Activated CD4-positive, alpha-beta T cell treated with anti-CD3 and anti-CD28 coated beads for 48 hours (primary cell): ENCODE results near the gene CLASP1.
"Not testable (repeated sequence)": the region's sequence is repeated elsewhere in the genome, so short reads cannot be mapped to it uniquely, and the experiment has no call there.

Experiments used
- DNase-seq: peaks from one replicate; pipeline ENCODE4 v3.0.0-alpha.2; 2020

Gene CLASP1

DNA sequence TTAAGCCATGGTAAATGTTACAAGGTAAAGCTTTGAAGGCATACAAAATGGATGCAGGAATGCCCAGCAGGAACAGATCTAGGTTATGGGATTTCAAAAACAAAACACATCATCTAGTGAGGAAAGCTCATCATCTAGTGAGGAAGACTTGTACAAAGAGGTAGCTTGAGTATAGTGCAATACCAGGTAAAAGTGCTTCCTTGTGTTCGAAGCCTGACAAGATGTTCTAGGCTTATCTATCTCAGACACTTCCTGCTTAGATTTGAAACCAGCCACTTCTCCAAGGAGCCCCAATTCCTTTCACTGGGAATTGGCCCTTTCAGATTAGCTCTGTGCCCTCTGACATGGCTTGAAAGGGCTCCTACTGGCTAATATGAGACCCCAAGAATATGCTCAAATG is 73.0 kb downstream of the CLASP1 start:
- DNase-seq: no peak

DNA sequence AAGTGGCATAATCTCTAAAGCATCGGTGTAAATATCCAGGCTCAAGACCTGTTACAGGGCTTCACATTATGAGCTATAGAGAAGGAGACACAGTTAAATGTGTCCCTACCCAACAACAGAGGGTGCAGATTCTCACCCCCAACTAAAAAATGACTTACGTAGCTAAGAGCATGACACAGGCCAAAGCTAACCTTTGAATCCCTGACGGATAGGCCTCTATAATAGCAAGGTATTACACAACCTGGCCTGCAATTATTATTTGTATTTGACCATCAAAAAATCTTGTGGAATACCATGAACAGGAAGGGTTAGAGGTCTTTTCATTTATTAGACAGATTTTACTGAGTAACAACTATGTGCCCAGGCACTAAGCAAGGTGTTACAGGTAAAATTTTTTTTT is 73.5 kb downstream of the CLASP1 start:
- no peak for DNase-seq

DNA sequence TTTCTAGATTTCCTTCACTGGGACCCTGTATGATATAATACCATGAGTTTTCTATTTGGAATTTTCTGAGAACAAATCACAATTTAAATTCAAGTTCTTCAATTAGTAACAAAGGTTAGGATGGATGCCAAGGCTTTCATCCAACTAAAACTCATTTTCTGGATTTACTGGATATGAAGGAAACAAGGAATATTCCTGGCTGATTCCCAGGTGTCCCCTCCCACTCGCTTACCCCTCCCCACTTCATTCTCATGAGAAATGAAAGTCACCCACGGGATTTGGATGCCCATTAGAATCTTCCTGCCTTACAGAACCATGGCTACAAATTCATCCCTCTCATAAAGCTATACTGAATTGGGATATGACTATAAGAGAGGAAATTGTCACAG is 78.6 kb downstream of the CLASP1 start:
- no peak for DNase-seq

DNA sequence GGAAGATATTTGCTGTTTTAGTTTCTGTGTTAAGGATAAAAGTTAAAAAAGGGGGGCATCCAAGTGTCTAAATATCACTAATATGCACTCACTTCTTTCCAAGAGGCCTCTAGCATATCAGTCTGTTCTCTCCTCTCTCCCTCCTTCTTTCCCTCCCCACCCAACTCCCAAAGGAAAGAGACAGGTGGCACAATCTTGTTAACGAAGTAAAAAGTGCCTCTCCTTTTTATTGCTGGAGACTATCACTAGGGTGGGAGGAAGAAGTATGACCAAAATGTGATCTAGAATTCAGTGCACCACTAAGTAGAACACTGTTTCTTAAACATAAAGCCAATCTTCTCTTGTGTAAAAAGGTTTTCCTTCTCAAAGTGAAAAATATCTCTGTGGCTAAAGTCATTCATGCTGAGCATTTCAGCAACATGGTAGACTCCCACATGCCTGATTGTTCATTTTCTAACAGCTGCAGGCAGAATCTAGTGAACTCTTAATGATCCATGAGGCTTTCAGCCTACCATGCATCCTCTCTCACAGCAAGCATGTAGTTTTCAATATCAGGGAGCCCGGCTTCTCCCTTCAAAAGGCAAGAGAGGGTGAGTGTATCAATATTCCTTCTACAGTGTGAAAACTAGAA is 79.1 kb downstream of the CLASP1 start:
- DNase-seq: no peak

DNA sequence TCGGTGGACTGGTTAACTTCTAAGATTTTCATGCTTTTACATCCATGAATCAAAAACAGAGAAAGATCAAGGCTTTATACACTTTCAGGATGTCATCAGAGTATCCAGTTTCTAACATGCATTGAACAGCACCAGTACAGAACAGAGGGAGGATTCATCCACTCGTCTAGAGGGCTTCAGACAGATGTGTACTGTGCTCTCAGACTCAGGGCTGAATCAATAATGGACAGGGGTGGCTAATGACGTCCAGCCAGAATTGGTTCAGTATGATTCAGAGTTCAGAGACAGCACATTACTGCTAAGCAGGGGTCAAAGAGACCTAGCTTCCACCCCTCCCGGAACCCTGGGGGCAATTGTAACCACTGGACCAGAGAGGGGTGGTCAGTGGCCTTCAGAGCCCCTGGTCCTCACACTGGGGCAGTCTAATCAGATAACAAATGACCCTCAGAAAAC is 81.3 kb downstream of the CLASP1 start:
- DNase-seq: no peak

DNA sequence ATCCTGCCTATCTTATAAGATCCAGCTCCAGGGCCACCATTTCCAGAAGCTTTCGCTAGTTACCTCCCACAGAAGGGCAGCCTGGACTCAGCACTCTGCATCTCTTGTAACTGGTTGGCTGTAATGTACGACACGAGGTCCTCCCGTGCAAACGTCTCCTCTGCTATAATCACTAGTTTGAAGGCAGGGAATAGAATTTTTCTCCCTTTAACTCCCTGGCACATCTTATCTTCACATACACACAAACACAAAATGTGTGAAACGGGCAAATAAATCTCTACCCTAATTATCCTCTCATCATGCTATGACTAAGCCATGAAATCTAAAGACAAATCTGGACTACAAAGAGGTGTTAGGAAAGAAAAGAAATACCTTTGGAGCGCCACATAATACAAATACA is 81.8 kb downstream of the CLASP1 start:
- DNase-seq: no peak

DNA sequence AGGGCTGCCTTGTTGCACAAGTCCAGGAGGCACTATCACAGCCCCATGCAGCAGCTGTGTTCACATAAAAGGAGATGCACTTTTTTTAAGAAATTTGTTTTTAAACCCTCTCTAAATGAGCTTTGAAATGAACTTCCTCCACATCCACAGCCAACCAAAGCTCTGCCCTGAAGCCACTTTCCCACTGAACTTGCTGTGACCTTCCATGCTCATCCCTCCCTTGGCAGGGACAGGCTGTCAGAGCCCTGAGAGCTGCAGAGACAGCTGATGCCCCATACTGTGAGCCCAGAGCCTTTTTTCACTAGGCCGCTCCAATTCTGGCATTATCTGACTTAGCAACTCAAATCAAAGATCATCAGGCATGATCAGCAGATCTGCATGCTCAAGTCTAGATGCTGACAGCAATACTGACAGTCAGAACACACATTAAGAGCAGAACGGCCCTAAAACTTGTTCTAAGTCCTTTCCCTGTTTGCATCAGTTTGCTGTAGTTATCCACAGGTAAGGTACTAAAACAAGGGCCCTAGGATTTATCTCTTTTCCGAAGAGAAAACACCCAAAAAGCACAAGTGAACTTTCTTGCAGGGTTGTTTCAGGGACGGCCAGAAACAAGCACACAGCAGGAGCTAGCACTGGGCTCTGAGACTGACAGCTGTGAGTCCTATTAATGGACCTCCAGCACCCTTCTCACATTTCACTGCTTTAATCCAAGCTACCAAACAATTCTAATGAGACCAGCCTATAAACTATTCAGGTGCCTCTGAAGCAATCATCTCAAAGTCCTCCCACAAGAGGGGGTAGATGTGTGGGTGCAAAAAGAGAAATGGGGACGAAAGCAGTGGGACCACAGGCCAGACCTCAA is 83.6 kb downstream of the CLASP1 start:
- DNase-seq: no peak

DNA sequence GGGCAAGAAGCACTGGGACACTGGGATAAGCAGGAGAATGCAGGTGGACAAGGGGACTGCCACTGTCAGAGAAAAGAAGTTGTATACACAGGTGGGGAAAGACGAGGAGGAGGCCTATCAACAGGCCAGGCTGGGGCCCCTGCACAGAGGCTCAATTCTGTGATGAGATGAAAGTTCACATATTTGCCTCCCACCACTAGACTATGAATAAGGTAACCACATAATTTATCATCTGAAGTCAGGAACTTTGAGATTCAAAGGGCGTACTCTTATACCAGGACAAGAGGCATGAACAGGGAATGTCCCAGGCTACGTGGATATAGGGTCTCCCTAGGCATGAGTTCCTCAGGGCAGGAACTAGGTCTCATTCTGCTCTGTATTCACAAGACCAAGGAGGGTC is 84.4 kb downstream of the CLASP1 start:
- DNase-seq: no peak

DNA sequence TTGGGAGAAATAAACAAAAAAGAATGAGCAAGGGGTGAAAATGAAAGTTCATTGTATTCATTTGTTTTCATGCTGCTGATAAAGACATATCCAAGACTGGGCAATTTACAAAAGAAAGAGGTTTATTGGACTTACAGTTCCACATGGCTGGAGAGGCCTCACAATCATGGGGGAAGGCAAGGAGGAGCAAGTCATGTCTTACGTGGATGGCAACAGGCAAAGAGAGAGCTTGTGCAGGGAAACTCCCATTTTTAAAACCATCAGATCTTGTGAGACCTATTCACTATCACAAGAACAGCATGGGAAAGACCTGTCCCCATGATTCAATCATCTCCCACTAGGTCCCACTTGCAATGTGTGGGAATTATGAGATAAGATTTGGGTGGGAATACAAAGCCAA is 85.5 kb downstream of the CLASP1 start:
- not testable (repeated sequence) for DNase-seq

DNA sequence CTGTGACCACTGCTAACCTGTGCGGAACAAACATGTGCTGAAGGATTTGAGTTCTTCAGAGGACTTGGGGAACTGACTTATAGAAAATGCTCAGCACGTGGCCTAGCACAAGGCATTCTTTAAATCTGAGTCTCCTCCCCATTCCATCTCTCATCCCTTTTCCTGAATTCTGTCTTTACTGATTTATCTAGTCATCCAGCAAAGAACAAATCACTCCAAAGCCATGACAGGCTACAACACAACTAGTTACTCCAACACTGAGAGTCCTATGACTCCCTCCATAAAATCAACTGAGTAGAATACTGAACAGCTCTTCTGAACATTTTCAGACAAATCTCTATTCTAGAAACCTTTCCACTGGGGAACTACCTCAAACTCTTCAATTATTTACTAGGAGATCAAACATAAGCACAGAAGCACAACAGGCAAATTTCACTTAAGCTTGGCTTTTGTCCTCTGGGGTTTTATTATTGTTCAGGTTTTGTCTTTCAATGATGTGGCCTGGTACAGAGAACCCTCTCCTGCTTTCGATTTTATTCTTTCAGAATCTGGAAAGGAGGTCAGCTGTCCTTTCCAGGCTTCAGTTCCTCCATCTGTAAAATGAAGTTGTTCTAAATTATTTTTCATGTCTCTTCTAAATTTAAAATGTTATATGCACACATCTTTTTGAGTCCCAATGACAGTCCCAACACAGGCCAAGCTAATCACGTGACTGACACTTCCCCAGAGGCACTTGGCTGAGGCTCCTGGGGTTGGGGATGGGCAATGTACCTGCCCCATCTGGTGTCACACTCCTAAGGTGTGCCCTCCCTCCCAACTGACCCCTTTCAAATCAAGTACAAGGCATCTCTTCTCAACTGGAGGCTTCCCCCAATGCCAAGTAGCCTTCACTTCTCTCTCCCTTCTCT is 86.7 kb downstream of the CLASP1 start:
- no peak for DNase-seq

DNA sequence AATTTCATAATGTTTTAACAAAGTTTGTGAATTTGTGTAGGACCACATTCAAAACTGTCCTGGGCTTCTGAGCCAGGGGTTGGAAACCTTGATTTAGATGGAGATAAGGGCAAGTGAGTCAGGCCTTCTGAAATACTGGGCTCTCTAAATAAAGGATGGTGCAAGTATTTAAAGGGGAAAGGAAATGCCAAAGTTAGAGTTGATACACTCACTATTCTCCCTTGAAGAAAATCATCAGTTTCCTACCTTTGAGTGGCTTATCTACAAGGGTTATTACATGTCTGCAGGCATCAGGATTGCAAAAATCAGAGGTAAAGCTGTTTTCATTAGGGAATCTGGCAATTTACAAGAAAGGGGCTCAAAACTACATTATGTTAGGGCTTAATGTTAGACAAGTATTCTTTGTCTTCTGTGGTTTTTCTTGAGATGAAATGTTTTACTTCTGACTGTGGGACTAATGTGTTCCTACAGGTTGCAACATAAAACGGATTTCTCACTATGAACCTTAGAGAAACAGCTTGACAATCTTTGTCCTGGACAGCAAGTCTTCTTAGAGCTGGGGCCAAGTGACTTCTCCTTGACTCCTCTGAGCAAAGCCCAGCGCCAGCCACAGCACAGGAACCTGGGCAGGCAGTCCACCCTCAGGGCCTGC is 87.5 kb downstream of the CLASP1 start:
- no peak for DNase-seq

DNA sequence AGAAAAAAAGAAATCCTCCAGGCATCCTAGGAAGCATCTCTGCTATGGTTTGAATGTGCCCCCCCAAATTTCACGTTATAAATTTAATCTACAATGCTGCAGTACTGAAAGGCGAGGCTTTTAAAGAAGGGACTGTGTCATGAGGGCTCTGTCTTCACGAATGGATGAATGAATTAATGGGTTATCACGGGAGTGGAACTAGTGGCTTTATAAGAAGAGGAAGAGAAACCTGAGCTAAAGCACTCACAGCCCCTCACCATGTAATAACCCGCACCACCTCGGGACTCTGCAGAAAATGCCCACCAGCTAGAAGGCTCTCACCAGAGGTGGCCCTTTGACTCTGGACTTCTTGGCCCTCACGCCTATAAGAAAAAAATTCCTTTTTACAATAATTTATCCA is 90.9 kb downstream of the CLASP1 start:
- no peak for DNase-seq

DNA sequence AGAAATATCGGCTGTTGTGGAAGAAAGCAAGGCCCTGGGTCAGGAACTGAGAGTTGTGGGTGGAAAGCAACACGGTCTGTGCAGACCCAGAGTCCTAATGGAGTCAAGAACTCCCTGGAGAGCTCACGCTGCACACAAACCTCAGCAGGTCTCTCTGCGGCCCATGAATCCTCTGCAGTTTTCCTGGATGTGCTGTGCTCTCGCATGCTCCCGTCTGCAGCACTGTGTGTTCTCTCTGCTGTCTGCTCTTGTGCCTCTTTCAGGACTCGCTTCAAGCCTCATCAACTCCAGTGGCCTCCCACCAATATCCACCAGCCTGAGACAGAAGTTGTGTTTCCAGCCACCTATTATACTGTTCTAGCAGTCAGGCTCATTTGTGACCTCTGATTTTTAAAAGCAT is 94.3 kb downstream of the CLASP1 start:
- DNase-seq: no peak

DNA sequence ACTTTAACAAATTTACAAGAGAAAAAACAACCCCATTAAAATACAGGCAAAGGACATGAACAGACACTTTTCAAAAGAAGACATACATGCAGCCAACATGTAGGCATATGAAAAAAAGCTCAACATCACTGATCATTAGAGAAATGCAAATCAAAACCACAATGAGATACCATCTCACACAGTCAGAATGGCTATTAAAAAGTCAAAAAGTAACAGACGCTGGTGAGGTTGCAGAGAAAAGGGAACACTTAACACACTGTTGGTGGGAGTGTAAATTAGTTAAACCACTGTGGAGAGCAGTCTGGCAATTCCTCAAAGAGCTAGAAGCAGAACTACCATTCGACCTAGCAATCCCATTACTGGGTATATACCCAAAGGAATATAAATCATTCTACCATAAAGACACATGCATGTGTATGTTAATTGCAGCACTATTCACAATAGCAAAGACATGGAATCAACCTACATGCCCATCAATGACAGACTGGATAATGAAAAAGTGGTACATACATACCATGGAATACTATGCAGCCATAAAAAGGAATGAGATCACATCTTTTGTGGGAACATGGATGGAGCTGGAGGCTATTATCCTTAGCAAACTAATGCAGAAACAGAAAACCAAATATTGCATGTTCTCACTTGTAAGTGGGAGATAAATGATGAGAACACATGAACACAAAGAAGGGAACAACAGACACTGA is 96.6 kb downstream of the CLASP1 start:
- DNase-seq: not testable (repeated sequence)

DNA sequence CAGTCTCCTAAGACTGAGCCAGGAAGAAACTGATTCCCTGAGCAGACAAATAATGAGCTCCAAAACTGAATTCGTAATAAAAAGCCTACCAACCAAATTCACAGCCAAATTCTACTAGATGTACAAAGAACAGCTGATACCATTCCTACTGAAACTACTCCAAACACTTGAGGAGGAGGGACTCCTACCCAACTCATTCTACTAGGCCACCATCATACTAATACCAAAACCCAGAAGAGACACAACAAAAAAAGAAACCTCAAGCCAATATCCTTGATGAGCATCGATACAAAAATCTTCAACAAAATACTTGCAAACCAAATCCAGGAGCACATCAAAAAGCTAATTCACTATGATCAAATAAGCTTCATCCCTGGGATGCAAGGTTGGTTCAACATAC is 98.6 kb downstream of the CLASP1 start:
- DNase-seq: no peak

DNA sequence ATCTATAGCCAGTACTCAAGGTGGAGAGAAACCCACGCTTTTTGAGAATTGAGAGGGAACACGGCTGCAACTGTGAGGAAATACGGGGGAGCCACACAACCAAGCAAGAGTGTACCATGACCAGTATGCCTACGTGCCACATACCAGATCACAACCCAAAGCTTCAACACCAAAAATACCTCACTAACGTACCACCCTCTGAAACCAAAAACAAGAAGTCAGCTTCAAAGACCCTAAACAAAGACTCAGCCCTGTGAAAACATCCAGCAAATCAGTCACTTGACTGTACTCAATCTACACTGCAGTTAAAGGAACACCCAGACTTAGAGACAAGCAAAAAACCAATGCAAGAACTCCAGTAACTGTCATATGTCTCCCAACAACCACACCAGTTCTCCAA is 101.6 kb downstream of the CLASP1 start:
- no peak for DNase-seq

DNA sequence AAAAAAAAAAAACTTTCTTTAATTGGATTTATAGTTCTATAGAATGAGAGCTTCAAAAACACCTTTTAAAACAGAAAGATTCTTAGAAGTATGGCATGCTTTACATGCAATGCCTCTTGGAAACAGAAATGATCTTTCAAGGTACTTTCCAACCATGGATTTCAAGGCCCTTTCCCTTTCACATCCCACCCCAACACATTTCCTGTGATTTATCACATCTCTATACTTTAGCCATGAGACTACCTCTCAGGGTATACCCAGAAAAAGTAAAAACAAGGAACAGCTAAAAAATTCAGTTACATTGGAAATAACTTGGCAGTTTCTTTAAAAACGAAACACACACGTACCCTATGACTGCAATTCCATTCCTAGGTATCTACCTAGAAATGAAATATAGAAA is 103.3 kb downstream of the CLASP1 start:
- DNase-seq: no peak

DNA sequence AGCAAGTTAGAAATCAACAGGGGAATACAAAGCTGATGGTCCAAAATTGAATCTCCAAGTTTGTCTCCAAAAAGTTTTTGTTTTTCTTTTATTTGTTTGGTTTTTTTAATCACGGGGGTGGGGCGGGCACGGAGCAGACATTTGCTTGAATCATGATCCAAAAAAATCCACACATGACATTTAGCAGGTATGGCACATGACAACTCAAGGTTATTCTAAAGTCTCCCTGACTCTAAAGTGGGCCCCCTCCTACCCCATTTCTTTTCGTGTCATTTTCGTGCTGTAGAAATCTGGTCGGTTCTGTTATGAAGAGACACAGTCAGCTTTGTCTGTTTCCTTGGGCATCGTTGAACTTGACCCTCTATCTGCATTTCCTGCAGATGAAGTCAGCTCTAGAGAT is 104.0 kb downstream of the CLASP1 start:
- no peak for DNase-seq

DNA sequence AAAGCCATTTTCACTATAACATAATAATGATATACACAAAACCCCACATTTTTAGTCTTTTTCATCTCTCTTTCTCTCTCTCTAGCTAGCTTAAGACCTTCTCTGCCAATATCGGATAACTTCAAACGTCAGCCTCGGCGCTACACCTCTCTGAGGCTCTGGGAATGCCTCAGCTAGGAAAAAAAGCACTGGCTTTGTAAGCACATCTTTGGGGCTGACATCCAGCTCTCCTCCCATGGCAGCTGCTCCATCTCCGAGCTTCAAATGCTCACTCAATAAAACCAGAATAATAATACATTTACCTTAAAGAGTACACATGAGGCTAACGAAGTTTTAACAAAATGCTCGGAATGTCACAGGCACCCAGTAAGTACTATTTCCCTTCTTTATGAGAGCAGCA is 107.8 kb downstream of the CLASP1 start:
- no peak for DNase-seq

DNA sequence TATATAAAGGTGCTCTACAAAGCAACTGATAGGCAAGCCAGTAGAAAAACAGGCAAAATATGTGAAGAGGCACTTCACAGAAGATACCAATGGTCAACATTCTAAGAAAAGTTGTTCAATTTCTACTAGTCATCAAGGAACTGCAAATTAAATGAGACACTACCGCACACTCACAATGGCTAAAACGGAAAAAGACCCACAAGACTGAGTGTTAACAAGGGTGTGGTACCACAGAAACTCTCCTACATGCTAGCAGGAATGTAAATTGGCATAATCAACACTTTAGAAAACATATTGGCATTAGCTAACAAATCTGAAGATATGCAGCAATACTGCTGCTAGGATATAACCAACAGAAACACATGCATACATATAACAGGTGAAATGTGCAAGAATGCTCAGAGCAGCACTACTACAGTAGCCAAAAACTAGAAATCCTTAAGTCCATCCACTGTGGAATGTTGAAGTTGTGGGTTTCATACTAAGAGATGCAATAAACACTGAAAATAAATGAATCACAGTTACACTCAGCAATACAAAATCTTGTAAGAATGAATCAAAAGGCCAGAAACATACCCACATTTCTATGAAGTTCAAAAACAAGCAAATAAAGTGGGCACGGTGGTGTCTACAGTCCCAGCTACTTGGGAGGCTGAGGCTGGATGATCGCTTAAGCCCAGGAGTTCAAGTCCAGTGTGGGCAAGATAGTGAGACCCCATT is 109.4 kb downstream of the CLASP1 start:
- no peak for DNase-seq

DNA sequence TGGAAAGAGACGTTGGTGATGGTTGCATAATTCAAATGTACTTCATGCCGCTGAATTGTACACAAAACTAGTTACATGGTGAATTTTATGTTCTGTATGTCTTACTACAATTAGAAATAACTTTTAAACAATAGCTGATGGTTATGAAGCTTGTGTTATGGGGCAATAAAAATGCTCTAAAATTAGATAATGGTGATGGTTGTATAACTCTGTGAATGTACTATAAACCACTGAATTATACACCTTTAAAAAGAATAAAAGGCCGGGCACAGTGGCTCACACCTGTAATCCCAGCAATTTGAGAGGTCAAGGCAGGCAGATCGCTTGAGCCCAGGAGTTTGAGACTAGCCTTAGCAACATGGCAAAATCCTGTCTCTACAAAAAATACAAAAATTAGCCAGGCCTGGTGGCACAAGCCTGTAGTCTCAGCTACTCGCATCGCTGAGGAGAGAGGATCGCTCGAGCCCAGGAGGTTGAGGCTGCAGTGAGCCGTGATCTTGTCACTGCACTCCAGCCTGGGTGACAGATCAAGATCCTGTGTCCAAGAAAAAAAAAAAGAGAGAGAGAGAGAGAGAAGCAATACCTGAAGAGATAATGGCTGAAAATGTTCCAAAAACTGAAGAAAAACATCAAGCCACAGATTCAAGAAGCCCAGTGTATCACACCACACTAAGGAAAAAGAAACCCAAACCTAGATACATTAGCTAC is 112.3 kb downstream of the CLASP1 start:
- no peak for DNase-seq
